GM10266 (cell line): ENCODE data around the gene PID1.

Source experiments
- DNase-seq: peaks from one replicate; pipeline ENCODE4 v3.0.0; 2012; ENCODE audit errors: extremely low spot score
- TF ChIP-seq, protein P1 (sequence below): IDR thresholded peaks from 2 replicates; pipeline ENCODE4 v1.5.1; 2012; ENCODE audit warnings: mild to moderate bottlenecking, low read depth; ENCODE audit not compliant: control insufficient read depth, insufficient read depth; ENCODE audit errors: missing control alignments

The PID1 gene

GRCh38 chr2:229270551-229271410 lies at the start of gene PID1:
PID1 (minus strand) TSS chr2:229271287; CDS start chr2:229271043, 244 bp downstream.
- TF ChIP-seq, protein P1, sequence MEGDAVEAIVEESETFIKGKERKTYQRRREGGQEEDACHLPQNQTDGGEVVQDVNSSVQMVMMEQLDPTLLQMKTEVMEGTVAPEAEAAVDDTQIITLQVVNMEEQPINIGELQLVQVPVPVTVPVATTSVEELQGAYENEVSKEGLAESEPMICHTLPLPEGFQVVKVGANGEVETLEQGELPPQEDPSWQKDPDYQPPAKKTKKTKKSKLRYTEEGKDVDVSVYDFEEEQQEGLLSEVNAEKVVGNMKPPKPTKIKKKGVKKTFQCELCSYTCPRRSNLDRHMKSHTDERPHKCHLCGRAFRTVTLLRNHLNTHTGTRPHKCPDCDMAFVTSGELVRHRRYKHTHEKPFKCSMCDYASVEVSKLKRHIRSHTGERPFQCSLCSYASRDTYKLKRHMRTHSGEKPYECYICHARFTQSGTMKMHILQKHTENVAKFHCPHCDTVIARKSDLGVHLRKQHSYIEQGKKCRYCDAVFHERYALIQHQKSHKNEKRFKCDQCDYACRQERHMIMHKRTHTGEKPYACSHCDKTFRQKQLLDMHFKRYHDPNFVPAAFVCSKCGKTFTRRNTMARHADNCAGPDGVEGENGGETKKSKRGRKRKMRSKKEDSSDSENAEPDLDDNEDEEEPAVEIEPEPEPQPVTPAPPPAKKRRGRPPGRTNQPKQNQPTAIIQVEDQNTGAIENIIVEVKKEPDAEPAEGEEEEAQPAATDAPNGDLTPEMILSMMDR: no peak
- no peak for DNase-seq

DNA sequence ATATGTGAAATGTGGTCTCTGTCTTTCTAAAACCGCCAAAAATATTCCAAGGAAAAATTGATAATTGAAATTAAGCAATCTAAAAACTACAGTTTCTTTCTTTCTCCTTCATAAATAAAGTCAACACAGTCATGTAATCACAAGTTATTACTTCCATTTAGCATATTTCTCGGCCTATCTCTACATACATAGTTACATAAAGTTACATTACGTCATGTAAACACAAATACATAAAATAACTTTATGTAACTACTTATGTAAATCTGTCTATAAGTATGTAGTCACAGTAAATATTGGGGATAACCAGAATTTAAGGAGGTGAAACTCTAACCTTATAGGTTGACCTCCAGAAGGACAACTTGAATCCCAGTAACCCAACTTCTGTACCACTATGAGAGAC lies 48.5 kb upstream of the PID1 start:
- TF ChIP-seq, protein P1: no peak
- DNase-seq: no peak

GRCh38 chr2:229314117-229314516 lies 43.0 kb upstream of the PID1 start:
- no peak for DNase-seq
- TF ChIP-seq, protein P1: no peak

DNA sequence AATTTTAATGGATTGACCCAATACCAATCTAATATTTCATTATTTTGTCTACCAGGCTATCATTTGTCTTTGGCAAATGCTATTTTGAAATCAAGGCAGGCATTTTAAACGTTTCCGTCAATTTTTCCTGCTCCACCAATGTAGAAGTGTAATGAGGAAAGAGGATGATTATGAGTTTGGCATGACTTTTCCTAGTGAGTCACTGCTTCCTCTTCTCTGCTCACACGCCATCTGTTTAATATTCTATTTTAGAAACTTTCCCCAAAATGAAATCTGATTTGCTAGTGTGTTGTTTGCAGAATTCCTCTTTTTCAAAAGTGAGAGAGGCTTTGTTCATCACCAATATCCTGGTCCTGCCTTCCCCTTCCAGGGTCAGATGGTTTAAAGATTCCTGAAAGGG lies 42.5 kb upstream of the PID1 start:
- TF ChIP-seq, protein P1: no peak
- no peak for DNase-seq

DNA sequence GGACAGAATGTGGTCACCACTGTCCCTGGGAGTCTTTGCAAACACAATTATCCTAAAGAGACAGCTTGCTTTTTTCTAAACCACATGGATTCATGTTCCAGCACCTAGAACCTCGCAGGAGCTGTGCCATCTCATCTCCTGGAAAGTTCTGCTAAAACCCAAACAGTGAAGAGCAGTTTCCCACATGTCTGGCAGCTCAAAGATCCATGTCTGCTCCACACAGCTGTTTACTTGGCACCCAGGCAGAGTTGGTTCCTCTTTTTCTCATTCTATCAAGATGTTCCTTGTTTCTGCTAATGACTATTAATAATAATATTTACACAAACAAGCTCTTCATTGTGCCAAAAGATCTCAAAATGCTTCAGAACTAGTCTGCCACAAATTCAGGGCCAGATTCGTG lies 30.1 kb upstream of the PID1 start:
- DNase-seq: no peak
- TF ChIP-seq, protein P1: no peak

DNA sequence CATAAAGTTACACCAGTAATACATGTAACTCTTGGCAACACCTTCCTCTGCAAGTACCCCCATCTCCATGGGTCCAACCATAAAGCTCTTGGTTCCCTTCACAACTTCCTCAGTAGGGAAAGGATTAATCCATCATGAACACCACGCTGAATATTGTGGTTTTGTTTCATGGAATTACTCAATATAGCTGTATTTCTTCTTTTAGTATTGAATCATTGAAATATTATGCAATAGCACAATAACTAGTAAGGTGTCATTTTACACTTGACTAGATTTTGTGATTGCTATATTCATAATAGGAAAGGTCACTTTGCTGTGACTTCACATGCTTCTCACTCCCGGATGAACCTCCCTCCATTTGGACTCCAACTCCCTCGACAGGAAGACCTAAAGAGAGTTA lies 29.7 kb upstream of the PID1 start:
- DNase-seq: no peak
- TF ChIP-seq, protein P1: no peak

DNA sequence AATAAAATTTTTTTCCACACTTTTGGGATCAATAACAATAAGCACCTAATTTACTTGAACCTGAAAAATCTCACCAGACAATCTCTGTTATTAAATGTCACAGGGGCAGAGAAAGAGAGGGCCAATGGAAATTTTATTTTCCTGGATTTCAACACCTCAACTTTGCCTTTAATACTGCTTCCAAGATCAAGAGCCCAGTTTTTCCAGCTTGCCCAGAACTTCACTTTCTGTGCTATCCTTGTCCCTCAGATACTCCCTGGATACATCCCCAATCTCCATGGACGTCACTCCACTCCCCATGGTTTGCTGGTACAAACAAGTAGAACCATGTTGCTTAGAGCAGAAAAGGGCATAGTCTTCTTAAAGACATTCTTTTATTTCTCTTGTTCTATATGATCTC lies 29.3 kb upstream of the PID1 start:
- no peak for DNase-seq
- TF ChIP-seq, protein P1: no peak
